ENCODE data around the gene TP53TG5. TPM values are rescaled to one million over a fixed set of nuclear protein-coding genes. Genes with fewer than 3 reads are reported as not detected.

Gene TP53TG5
- total RNA-seq, 1 donor from 2014 or later = not detected

- Mint-ChIP-seq H3K9me3 (no peaks in the 10 kb centered on the region), H3K27ac (peak overlapping the region; percentile 96), H3K4me3 (peak overlapping the region; percentile 71), H3K27me3 (no peaks in the 10 kb centered on the region), H3K36me3 (peaks cover 13% of the 10 kb centered on the region), H3K4me1 (ENCODE audit: unreplicated experiment) (peaks cover 54% of the 10 kb centered on the region)
- no peak for TF ChIP-seq CTCF (conservative IDR thresholded peaks at IDR 0.05)
- no peak for DNase-seq (ENCODE audit: extremely low spot score, unreplicated experiment)
Observed at GRCh38 chr20:45337367-45338120, 40.6 kb downstream of the TP53TG5 start.

GRCh38 chr20:45336530-45337366, 41.4 kb downstream of the TP53TG5 start:
- Mint-ChIP-seq H3K9me3 (no peaks in the 10 kb centered on the region), H3K36me3 (peaks cover 13% of the 10 kb centered on the region), H3K4me3 (peak overlapping the region; percentile 71), H3K27ac (peak overlapping the region; percentile 96), H3K27me3 (no peaks in the 10 kb centered on the region), H3K4me1 (ENCODE audit: unreplicated experiment) (peaks cover 48% of the 10 kb centered on the region)
- DNase-seq (ENCODE audit: extremely low spot score, unreplicated experiment) = no peak
- TF ChIP-seq CTCF (conservative IDR thresholded peaks at IDR 0.05) = no peak

GRCh38 chr20:45330476-45330875, 47.6 kb downstream of the TP53TG5 start:
- peaks cover 12% of the 10 kb centered on the region for H3K36me3 Mint-ChIP-seq
- H3K27me3 Mint-ChIP-seq = no peaks in the 10 kb centered on the region
- DNase-seq (ENCODE audit: extremely low spot score, unreplicated experiment) = no peak
- no peaks in the 10 kb centered on the region for H3K9me3 Mint-ChIP-seq
- H3K27ac Mint-ChIP-seq = no peak overlapping the region
- H3K4me1 Mint-ChIP-seq (ENCODE audit: unreplicated experiment) = peaks cover under 1% of the 10 kb centered on the region
- no peak overlapping the region for H3K4me3 Mint-ChIP-seq
- no peak for TF ChIP-seq CTCF (conservative IDR thresholded peaks at IDR 0.05)

GRCh38 chr20:45329497-45330319, 48.4 kb downstream of the TP53TG5 start:
- no peaks in the 10 kb centered on the region for H3K27me3 Mint-ChIP-seq
- no peak overlapping the region for H3K27ac Mint-ChIP-seq
- no peaks in the 10 kb centered on the region for H3K9me3 Mint-ChIP-seq
- no peak for TF ChIP-seq CTCF (conservative IDR thresholded peaks at IDR 0.05)
- DNase-seq (ENCODE audit: extremely low spot score, unreplicated experiment) = no peak
- H3K36me3 Mint-ChIP-seq = peaks cover 12% of the 10 kb centered on the region
- no peaks in the 10 kb centered on the region for H3K4me1 Mint-ChIP-seq (ENCODE audit: unreplicated experiment)
- H3K4me3 Mint-ChIP-seq = no peak overlapping the region

GRCh38 chr20:45328451-45328850, 49.7 kb downstream of the TP53TG5 start:
- H3K4me1 Mint-ChIP-seq (ENCODE audit: unreplicated experiment) = no peaks in the 10 kb centered on the region
- DNase-seq (ENCODE audit: extremely low spot score, unreplicated experiment) = no peak
- no peak overlapping the region for H3K4me3 Mint-ChIP-seq
- TF ChIP-seq CTCF (conservative IDR thresholded peaks at IDR 0.05) = no peak
- H3K27ac Mint-ChIP-seq = no peak overlapping the region
- no peaks in the 10 kb centered on the region for H3K27me3 Mint-ChIP-seq
- H3K36me3 Mint-ChIP-seq = peaks cover 12% of the 10 kb centered on the region
- H3K9me3 Mint-ChIP-seq = no peaks in the 10 kb centered on the region

Measured in type B pancreatic cell (in vitro differentiated cells).